OCI-M2 (cell line): ENCODE results near the gene UBTF.
"Not testable (repeated sequence)": the region's sequence is repeated elsewhere in the genome, so short reads cannot be mapped to it uniquely, and the experiment has no call there.

ENCODE experiments used
- DNase-seq: peaks from one replicate; lab custom pipeline; 2025; ENCODE audit not compliant: unreplicated experiment; lab: John Stamatoyannopoulos, UW

The UBTF gene

GRCh38 chr17:44247440-44247841 lies 28.0 kb upstream of the UBTF start:
- no peak for DNase-seq

GRCh38 chr17:44241106-44241624 lies 21.7 kb upstream of the UBTF start:
- DNase-seq = no peak

- not testable (repeated sequence) for DNase-seq
Measured at GRCh38 chr17:44237886-44238285, 18.4 kb upstream of the UBTF start.

GRCh38 chr17:44236444-44236991 lies 17.0 kb upstream of the UBTF start:
- no peak for DNase-seq

GRCh38 chr17:44235583-44235936 lies 16.1 kb upstream of the UBTF start:
- no peak for DNase-seq

GRCh38 chr17:44233582-44233981 lies 14.1 kb upstream of the UBTF start:
- no peak for DNase-seq

- DNase-seq = no peak
Measured at GRCh38 chr17:44232061-44232460, 12.6 kb upstream of the UBTF start.

- no peak for DNase-seq
Measured at GRCh38 chr17:44230140-44230539, 10.7 kb upstream of the UBTF start.

GRCh38 chr17:44229090-44229489 lies 9.6 kb upstream of the UBTF start:
- DNase-seq = no peak

- DNase-seq = no peak
Measured at GRCh38 chr17:44223541-44224071, 4.1 kb upstream of the UBTF start.

GRCh38 chr17:44222112-44222869 lies 2.8 kb upstream of the UBTF start:
- DNase-seq = no peak

GRCh38 chr17:44221862-44222111 lies 2.3 kb upstream of the UBTF start:
- no peak for DNase-seq

- no peak for DNase-seq
Measured at GRCh38 chr17:44221084-44221861, 1.8 kb upstream of the UBTF start.

- DNase-seq = no peak
Measured at GRCh38 chr17:44220213-44221083, 973 bp upstream of the UBTF start.

- DNase-seq = no peak
Measured at GRCh38 chr17:44219108-44219615, 313 bp downstream of the UBTF start.

- DNase-seq = no peak
Measured at GRCh38 chr17:44218344-44219107, 949 bp downstream of the UBTF start.

- DNase-seq = no peak
Measured at GRCh38 chr17:44217738-44218343, 1.6 kb downstream of the UBTF start.

- no peak for DNase-seq
Measured at GRCh38 chr17:44216694-44217093, 2.8 kb downstream of the UBTF start.

GRCh38 chr17:44216173-44216572 lies 3.3 kb downstream of the UBTF start:
- no peak for DNase-seq

- DNase-seq = no peak
Measured at GRCh38 chr17:44214896-44215295, 4.6 kb downstream of the UBTF start.
